NB4 (cell line): ENCODE results near the gene EVA1B.

Experiments
- DNase-seq: peaks from one replicate; pipeline ENCODE4 v3.0.0; 2010; ENCODE audit warnings: low read depth
- H3K4me3 ChIP-seq: one replicate; pipeline ENCODE4 v1.5.1; 2011; ENCODE audit warnings: mild to moderate bottlenecking, low read depth, low read length, moderate library complexity
- CTCF ChIP-seq: IDR thresholded peaks from one replicate; pipeline ENCODE4 v1.5.1; 2012; ENCODE audit warnings: low read depth, low read length
- MAX ChIP-seq: IDR thresholded peaks from 2 replicates; pipeline ENCODE4 v1.6.1; 2011; ENCODE audit warnings: low read depth, low read length
- MYC ChIP-seq: IDR thresholded peaks from 2 replicates; pipeline ENCODE4 v1.6.1; 2011; ENCODE audit warnings: low read depth, low read length
- POLR2A ChIP-seq: IDR thresholded peaks from 2 replicates; pipeline ENCODE4 v1.6.1; 2011; ENCODE audit warnings: mild to moderate bottlenecking; ENCODE audit not compliant: insufficient read length; ENCODE audit errors: extremely low read depth

EVA1B gene

GRCh38 chr1:36303650-36304360 lies 19.6 kb downstream of the EVA1B start:
- TF ChIP-seq POLR2A (no peak), MAX (no peak), MYC (no peak), CTCF (no peak)
- DNase-seq = no peak

GRCh38 chr1:36303244-36303643 lies 20.2 kb downstream of the EVA1B start:
- TF ChIP-seq MYC (no peak), CTCF (no peak), POLR2A (no peak), MAX (no peak)
- no peak overlapping the region for H3K4me3 ChIP-seq
- no peak for DNase-seq

More at GRCh38 chr1:36303650-36304360, 19.6 kb downstream of the EVA1B start:
- no peak overlapping the region for H3K4me3 ChIP-seq

GRCh38 chr1:36301220-36301619 lies 22.2 kb downstream of the EVA1B start:
- DNase-seq = no peak
- H3K4me3 ChIP-seq = no peak overlapping the region
- no peak for TF ChIP-seq MYC
- TF ChIP-seq POLR2A = no peak
- TF ChIP-seq MAX = no peak
- TF ChIP-seq CTCF = no peak

GRCh38 chr1:36300526-36300925 lies 22.9 kb downstream of the EVA1B start:
- TF ChIP-seq POLR2A (no peak), MAX (no peak), MYC (no peak), CTCF (no peak)
- H3K4me3 ChIP-seq = no peak overlapping the region
- no peak for DNase-seq

GRCh38 chr1:36298640-36299039 lies 24.8 kb downstream of the EVA1B start:
- H3K4me3 ChIP-seq = no peak overlapping the region
- no peak for DNase-seq
- TF ChIP-seq CTCF (no peak), MYC (no peak), POLR2A (no peak), MAX (no peak)
